ENCODE results near the gene LRRC8B.

Gene LRRC8B

DNA sequence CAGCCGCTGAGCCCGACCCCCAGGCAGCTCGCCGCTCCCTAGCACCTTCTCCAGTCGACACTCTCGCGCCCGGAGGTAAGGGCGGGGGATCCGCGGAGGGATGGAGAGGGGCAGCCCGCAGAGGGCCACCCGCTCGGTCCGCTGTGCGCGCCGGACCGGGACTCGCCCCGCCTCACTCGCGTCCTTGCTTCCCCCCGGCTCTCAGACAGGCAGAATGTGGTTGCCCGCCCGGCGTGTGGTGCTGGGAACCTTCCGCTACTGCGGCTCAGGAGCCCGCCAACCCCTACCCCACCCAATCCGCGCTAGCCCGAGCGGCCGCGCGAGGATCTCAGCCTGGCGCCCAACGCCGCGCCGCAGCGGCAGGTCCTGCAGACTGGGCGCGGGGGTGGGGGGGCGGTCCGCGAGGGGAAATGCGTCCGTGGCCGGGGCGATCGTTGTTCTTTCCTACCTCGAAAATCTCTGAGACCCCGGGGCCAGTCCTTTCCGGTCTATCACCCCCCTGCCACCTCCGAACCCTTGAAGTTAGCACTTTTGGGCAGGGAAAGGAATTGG, 108.7 kb downstream of the LRRC8B start:
- no peak for DNase-seq (ENCODE audit: low read depth in 2 of 2)

DNA sequence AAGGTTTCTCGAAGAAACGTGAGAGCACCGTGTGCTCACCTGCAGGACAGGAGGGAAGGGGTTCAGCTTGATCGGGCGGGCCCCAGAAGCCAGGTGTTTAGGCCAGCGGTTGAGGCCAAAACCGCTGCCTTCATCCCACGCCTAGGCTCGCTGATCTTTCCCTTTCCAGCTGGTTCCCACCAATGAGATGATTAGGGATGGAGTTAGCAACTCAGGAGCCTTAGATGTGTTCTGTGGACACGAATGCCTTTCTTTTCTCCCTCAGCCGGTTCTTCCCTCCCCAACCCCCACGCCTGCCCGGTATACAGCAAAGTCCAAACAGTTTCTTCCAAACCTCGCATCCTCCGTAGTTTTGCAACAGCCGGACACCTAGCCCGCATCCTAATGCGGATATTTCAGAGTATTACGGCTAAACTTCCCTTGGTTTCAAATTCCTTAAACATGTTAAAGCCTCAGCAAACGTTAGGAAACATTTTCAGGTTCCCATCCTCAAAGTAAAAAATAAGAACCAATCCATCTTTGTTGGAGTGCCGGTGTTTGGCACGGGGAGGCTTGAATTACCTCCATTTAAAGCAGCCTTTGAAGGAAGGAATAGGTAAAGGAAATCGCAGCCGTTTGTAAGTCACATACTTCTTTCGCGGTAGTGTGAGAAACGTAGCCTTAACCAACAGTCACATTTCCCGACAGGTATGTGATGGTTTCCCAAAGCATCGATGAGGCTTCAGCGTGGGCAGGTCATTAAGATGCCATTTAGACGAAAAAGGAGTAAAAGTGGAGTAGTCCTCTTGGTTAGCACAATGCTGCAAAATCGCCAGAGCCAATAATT, 109.4 kb downstream of the LRRC8B start:
- DNase-seq (ENCODE audit: low read depth in 2 of 2): no peak

GRCh38 chr1:89635825-89636815, 111.5 kb downstream of the LRRC8B start:
- DNase-seq (ENCODE audit: low read depth in 2 of 2): no peak

DNA sequence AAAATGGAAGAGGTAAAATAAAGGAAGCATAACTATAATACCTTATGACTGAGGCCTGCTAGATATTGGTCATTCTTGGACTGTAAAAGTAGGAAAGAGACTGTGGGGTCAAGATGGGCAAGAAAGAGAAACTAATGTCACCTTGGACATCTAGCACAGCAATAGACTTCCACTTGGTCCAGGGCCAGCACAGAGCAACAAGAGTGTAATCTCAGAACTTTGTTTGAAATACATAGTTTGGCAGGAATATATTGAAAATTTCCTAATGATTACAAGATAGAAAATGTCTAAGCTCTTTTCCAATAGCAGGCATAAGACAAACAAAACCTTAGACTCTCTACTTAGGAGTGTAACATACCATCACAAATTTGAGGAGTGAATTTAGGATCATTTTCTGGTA, 112.9 kb downstream of the LRRC8B start:
- DNase-seq (ENCODE audit: low read depth in 2 of 2): no peak

DNA sequence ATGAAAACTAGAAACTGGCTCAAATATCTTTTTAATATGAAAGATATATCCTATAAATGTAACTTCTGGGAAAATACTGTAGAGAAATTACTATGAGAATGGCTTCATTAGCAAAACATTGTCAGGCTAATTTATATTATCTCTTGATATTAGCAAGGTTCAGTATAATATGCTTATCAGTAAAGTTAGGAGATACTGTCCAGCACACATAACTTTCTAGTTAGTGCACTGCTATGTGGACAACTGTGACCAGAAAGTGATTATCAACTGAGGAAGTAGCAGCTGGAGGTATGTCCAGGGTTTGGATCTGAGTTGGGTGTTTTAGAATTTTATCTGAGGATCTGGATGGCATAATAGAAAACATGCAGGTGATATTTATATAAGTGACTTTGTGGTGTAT, 115.8 kb downstream of the LRRC8B start:
- no peak for DNase-seq (ENCODE audit: low read depth in 2 of 2)

DNA sequence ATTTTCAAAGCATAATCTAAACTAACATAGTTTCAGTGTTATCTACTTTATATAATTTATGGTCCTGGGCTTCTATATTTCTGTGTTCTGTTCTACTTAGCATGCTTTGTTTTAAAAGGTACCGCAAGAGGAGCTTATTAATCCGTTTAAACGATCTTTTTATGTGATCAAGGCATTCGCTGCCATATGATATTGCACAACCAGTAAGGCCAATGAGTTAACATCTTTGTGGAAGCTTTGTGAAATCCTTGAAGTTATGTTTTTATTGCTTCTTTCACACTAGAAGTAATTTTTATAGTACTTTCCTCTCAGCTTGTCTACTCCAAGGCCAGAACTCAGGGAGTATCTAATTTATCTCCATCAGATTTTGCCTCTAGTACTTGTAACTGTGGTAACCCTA, 117.2 kb downstream of the LRRC8B start:
- no peak for DNase-seq (ENCODE audit: low read depth in 2 of 2)

DNA sequence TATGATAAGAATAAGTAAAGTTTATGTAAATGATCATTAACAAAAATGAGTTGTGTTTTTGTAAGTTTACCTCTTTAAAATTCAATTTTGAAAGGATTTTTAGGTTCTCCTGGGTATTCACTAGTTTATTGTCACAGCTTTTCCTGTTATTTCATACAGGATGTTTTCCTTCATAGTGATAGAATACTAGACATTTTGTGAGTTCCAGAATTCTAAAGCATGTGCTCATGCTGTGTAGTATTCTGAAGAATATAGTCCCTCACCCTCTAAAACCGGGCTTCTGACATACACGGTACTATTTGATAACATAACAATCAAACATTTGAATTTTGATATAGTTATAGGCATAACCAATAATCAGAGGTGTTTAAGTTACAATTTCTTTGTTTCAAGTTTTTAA, 118.9 kb downstream of the LRRC8B start:
- no peak for DNase-seq (ENCODE audit: low read depth in 2 of 2)

DNA sequence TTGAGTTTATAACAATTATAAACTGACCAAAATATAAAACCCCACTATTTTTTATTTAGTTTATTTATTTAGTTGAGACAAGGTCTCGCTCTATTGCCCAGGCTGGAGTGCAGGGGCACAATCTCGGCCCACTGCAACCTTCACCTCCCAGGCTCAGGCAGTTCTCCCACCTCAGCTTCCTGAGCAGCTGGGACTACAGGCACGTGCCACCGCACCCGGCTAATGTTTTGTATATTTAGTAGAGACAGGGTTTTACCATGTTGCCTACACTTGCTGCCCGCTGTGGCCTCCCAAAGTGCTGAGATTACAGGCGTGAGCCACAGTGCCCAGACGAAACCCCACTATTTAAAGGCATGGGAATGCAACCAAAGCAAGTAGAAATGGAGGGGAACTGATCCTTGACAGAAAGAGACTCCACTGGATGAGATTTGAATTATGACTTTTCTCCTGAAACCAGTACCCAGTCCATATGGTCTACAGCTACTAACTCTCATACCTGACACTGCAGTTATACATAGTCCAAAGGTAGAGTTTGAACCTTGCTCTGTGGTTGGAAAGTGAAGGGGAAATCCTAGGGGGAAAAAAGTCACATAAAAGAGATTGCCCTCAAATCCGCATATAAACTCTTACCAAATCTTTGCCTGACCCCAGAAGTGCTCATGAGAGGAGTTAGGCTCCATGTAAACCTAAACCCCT, 119.6 kb downstream of the LRRC8B start:
- DNase-seq (ENCODE audit: low read depth in 2 of 2): no peak

DNA sequence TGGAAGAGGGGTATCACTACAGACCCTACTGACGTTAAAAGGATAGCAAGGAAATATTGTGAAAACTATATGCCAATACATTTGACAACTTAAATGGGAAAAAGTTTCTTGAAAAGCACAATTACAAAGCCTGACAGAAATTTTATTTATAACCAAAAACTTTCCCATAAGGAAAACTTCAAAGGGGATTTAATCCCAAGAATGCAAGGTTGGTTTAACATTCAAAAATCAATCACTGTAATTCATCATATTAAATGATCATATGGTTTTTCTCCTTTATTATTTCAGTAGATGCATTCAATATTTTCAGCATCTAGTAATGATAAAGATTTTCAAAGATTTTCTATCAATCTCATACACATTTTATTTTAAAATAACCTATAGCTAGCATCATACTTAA, 121.6 kb downstream of the LRRC8B start:
- DNase-seq (ENCODE audit: low read depth in 2 of 2): no peak

Measured in stimulated activated CD4-positive, alpha-beta T cell treated with anti-CD3 and anti-CD28 coated beads, Interleukin-1b, Interleukin-23, amount 100 ng/mL, for 1 hour (primary cell).